HUES48 (cell line): ENCODE data around the gene VTI1A.
"Not testable (repeated sequence)": the region's sequence is repeated elsewhere in the genome, so short reads cannot be mapped to it uniquely, and the experiment has no call there.

Source experiments
- H3K27ac ChIP-seq: one replicate; pipeline ENCODE4 v1.7.0; 2013; ENCODE audit warnings: low read depth, low read length, inconsistent platforms
- H3K27me3 ChIP-seq: 2 replicates; pipeline ENCODE4 v1.6.1; 2013; ENCODE audit warnings: mild to moderate bottlenecking, low read length; ENCODE audit not compliant: control insufficient read depth, insufficient read depth
- H3K36me3 ChIP-seq: 2 replicates; pipeline ENCODE4 v1.6.1; 2013; ENCODE audit warnings: low read length; ENCODE audit not compliant: control insufficient read depth, insufficient read depth
- H3K4me1 ChIP-seq: 2 replicates; pipeline ENCODE4 v1.6.1; 2013; ENCODE audit warnings: mild to moderate bottlenecking, low read length; ENCODE audit not compliant: control insufficient read depth, insufficient read depth
- H3K4me3 ChIP-seq: 2 replicates; pipeline ENCODE4 v1.5.1; 2013; ENCODE audit warnings: mild to moderate bottlenecking, low read depth, low read length
- H3K9ac ChIP-seq: 2 replicates; pipeline ENCODE4 v1.6.1; 2013; ENCODE audit warnings: mild to moderate bottlenecking, low read depth, low read length, moderate library complexity
- H3K9me3 ChIP-seq: 2 replicates; pipeline ENCODE4 v1.6.1; 2013; ENCODE audit warnings: low read length; ENCODE audit not compliant: control insufficient read depth, insufficient read depth

The VTI1A gene

GRCh38 chr10:112481602-112482001 lies 34.6 kb downstream of the VTI1A start:
- Histone ChIP-seq H3K27me3 (no peaks in the 10 kb centered on the region), H3K27ac (no peak overlapping the region), H3K4me1 (no peaks in the 10 kb centered on the region), H3K4me3 (no peak overlapping the region), H3K9ac (no peak overlapping the region), H3K9me3 (no peaks in the 10 kb centered on the region), H3K36me3 (no peaks in the 10 kb centered on the region)

DNA sequence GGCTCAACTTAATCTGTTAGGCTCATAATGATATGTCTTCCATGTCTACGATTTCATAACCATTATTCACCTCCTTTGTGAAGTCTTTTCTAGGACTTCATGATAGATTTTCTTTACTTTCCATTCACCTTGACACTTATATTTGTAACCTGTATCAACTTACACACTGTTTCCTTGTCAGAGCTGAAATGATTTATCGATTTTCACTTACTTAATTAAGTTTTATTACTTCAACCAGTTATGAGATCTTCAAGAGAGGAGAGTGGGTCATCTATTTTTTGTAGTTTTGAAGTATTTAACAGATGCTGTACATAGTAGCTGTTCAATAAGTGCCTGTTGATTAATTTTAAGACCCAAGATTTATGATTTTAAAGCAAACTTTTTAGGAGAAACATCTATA lies 37.4 kb downstream of the VTI1A start:
- H3K9me3 ChIP-seq: no peaks in the 10 kb centered on the region
- no peak overlapping the region for H3K9ac ChIP-seq
- H3K27me3 ChIP-seq: no peaks in the 10 kb centered on the region
- H3K27ac ChIP-seq: no peak overlapping the region
- H3K4me3 ChIP-seq: no peak overlapping the region
- no peaks in the 10 kb centered on the region for H3K36me3 ChIP-seq
- no peaks in the 10 kb centered on the region for H3K4me1 ChIP-seq

GRCh38 chr10:112487964-112488363 lies 40.9 kb downstream of the VTI1A start:
- Histone ChIP-seq H3K4me1 (0 out of 2 replicates have a peak, but pooled peaks cover 5% of the 10 kb centered on the region), H3K36me3 (no peaks in the 10 kb centered on the region), H3K27ac (no peak overlapping the region), H3K9ac (no peak overlapping the region), H3K9me3 (no peaks in the 10 kb centered on the region), H3K27me3 (no peaks in the 10 kb centered on the region), H3K4me3 (no peak overlapping the region)

GRCh38 chr10:112490545-112490944 lies 43.5 kb downstream of the VTI1A start:
- H3K4me3 ChIP-seq: no peak overlapping the region
- no peaks in the 10 kb centered on the region for H3K36me3 ChIP-seq
- no peaks in the 10 kb centered on the region for H3K27me3 ChIP-seq
- no peak overlapping the region for H3K27ac ChIP-seq
- H3K4me1 ChIP-seq: 0 out of 2 replicates have a peak, but pooled peaks cover 5% of the 10 kb centered on the region
- no peaks in the 10 kb centered on the region for H3K9me3 ChIP-seq
- no peak overlapping the region for H3K9ac ChIP-seq

DNA sequence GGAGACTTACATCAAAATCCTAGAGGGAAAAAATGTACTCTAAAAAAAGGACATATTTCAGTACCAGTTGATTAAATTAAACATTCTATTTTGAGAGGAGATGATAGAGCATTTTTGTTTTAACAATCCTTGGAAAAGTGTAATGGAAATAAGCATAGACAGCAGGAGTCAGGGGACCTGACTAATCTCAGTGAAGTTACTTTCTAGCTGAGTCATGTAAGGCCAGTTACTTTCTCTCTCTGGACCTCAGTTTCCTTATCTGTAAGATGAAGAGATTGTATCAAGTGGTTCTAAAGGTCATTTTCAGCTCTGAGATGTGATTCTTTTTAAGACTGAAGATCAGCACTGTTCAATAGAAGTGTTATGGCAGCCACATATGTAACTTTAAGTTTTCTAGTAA lies 44.1 kb downstream of the VTI1A start:
- H3K9me3 ChIP-seq: no peaks in the 10 kb centered on the region
- no peak overlapping the region for H3K4me3 ChIP-seq
- peak overlapping the region; percentile 30 for H3K27ac ChIP-seq
- H3K4me1 ChIP-seq: 0 out of 2 replicates have a peak, but pooled peaks cover 5% of the 10 kb centered on the region
- no peak overlapping the region for H3K9ac ChIP-seq
- H3K36me3 ChIP-seq: no peaks in the 10 kb centered on the region
- H3K27me3 ChIP-seq: no peaks in the 10 kb centered on the region

DNA sequence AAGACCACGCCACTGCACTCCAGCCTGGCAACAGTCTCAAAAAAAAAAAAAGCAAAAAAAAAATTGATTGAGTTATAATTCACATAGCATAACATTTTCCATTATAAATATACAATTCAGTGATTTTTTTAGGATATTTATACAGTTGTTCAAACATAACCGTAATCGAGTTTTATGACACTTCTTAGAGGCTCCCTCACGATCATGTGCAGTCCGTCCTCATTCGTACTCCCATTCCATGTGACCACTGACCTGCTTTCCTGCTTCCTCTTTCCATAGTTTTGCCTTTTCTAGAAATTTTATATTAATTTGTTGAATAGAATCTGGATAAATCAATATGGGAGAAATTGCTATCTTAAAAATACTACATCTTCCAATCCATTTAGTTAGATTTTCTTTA lies 45.7 kb downstream of the VTI1A start:
- Histone ChIP-seq H3K36me3 (no peaks in the 10 kb centered on the region), H3K4me1 (0 out of 2 replicates have a peak, but pooled peaks cover 5% of the 10 kb centered on the region), H3K4me3 (no peak overlapping the region), H3K9me3 (no peaks in the 10 kb centered on the region), H3K27ac (no peak overlapping the region), H3K9ac (no peak overlapping the region), H3K27me3 (no peaks in the 10 kb centered on the region)

- H3K27ac ChIP-seq: no peak overlapping the region
- H3K9me3 ChIP-seq: no peaks in the 10 kb centered on the region
- H3K27me3 ChIP-seq: no peaks in the 10 kb centered on the region
- no peaks in the 10 kb centered on the region for H3K4me1 ChIP-seq
- no peak overlapping the region for H3K9ac ChIP-seq
- H3K4me3 ChIP-seq: no peak overlapping the region
- no peaks in the 10 kb centered on the region for H3K36me3 ChIP-seq
These were observed 50.4 kb downstream of the VTI1A start for GRCh38 chr10:112497347-112497950.

GRCh38 chr10:112498806-112499205 lies 51.8 kb downstream of the VTI1A start:
- H3K9ac ChIP-seq: no peak overlapping the region
- no peak overlapping the region for H3K4me3 ChIP-seq
- H3K9me3 ChIP-seq: no peaks in the 10 kb centered on the region
- H3K36me3 ChIP-seq: no peaks in the 10 kb centered on the region
- no peak overlapping the region for H3K27ac ChIP-seq
- H3K27me3 ChIP-seq: no peaks in the 10 kb centered on the region
- H3K4me1 ChIP-seq: no peaks in the 10 kb centered on the region

DNA sequence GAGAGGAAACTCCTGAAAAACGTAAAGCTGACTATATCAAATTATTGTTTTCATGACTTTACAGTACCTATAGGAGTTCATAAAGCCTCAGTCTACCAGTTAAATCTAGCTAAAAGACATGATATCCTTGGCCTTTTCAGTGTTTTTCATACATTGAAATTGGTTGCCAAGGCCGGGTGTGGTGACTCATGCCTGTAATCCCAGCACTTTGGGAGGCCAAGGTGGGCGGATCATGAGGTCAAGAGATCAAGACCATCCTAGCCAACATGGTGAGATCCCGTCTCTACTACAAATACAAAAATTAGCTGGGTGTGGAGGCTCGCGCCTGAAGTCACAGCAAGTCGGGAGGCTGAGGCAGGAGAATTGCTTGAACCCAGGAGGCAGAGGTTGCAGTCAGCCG lies 53.0 kb downstream of the VTI1A start:
- H3K27me3 ChIP-seq, H3K4me3 ChIP-seq, H3K9ac ChIP-seq, H3K9me3 ChIP-seq, H3K27ac ChIP-seq, H3K4me1 ChIP-seq, H3K36me3 ChIP-seq: not testable (repeated sequence)

GRCh38 chr10:112502536-112502935 lies 55.5 kb downstream of the VTI1A start:
- Histone ChIP-seq H3K27me3 (no peaks in the 10 kb centered on the region), H3K9ac (no peak overlapping the region), H3K4me3 (no peak overlapping the region), H3K4me1 (no peaks in the 10 kb centered on the region), H3K9me3 (no peaks in the 10 kb centered on the region), H3K27ac (no peak overlapping the region), H3K36me3 (no peaks in the 10 kb centered on the region)

- Histone ChIP-seq H3K4me3 (no peak overlapping the region), H3K9ac (no peak overlapping the region), H3K27me3 (no peaks in the 10 kb centered on the region), H3K9me3 (no peaks in the 10 kb centered on the region), H3K36me3 (no peaks in the 10 kb centered on the region), H3K27ac (no peak overlapping the region), H3K4me1 (no peaks in the 10 kb centered on the region)
These were observed 56.6 kb downstream of the VTI1A start for GRCh38 chr10:112503643-112504042.

DNA sequence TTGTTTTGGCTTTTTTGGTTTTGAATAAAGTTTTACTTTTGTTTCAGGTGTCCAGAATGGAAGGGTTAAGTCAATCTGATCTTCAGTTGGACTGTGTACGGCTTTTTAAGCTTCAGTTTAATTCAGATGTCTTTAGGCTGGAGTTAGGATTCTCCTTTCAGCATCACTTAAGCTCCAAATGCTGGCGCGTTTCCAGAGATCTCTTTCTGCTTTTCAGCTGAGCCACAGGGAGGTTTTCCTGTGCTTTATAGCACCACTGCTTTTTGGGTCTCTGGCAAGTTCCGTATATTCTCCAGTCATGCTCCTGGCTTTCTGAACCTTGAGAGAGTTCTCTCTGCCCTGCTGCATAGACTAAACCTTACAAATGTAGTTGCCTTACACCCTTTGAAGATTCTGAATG lies 60.0 kb downstream of the VTI1A start:
- Histone ChIP-seq H3K9me3 (no peaks in the 10 kb centered on the region), H3K4me1 (no peaks in the 10 kb centered on the region), H3K9ac (no peak overlapping the region)

More for the DNA sequence above, 60.0 kb downstream of the VTI1A start:
- H3K4me3 ChIP-seq: no peak overlapping the region
- H3K27ac ChIP-seq: no peak overlapping the region
- H3K36me3 ChIP-seq: no peaks in the 10 kb centered on the region
- H3K27me3 ChIP-seq: no peaks in the 10 kb centered on the region
